A549 treated with CORT108297 at 1 μM for 4 hours (cell line): ENCODE measurements around the gene PLIN5. TPM values are rescaled to one million over a fixed set of nuclear protein-coding genes. Genes with fewer than 3 reads are reported as not detected.

Source experiments
- total RNA-seq: library from RNA; stranded (reverse); fragments of 200-300 nt; extraction: Qiagen RNA extraction; gene quantifications from 5 replicates; pipeline ENCODE4 v1.2.3, GENCODE V29; 2022

The PLIN5 gene, protein sequence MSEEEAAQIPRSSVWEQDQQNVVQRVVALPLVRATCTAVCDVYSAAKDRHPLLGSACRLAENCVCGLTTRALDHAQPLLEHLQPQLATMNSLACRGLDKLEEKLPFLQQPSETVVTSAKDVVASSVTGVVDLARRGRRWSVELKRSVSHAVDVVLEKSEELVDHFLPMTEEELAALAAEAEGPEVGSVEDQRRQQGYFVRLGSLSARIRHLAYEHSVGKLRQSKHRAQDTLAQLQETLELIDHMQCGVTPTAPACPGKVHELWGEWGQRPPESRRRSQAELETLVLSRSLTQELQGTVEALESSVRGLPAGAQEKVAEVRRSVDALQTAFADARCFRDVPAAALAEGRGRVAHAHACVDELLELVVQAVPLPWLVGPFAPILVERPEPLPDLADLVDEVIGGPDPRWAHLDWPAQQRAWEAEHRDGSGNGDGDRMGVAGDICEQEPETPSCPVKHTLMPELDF
- 0.10 to 0.34 TPM (median 0.26 TPM) in 3 of 5 replicates, not detected in the others for total RNA-seq

DNA sequence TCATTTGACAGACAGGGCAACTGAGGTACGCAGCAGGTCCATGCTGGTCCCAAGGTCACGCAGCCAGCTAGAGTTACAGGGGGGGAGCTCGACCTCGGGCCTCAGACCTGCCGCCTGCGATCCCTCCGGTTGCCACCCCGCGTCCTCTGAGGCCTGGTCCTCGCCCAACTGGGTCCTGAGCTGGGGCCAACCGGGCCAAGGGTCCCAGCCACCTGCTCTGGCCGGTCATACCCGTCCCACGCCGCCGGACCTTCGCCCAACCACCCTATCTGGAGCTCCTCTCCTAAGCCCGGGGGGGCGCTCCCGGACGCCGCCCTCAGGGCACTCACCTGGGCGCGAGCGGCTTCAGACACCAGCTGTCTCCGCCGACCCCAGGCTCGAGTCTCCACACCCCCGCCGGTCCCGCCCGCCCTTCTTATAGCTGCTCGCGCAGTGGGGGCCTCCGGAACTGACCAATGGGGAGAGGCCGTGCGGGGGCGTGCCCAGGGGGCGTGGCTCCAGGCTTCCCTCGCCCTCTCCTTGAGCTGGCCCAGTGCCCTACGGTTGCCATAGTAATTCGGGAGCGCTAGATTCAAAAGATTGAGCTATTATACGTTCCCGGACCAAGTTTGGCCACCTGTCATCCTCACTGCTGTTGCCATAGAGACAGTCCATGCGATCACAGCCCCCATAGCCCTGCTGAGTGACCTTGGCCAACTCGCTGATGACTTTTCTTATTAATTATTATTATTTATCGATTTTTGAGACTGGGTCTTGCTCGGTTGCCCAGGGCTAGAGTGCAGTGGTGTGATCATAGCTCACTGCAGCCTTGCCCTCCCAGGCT, at the start of gene PLIN5:
TSS of gene PLIN5 (minus strand) at position 389 of the 823 bp plus-strand sequence. CDS start 1,150 bp downstream, outside the sequence.

DNA sequence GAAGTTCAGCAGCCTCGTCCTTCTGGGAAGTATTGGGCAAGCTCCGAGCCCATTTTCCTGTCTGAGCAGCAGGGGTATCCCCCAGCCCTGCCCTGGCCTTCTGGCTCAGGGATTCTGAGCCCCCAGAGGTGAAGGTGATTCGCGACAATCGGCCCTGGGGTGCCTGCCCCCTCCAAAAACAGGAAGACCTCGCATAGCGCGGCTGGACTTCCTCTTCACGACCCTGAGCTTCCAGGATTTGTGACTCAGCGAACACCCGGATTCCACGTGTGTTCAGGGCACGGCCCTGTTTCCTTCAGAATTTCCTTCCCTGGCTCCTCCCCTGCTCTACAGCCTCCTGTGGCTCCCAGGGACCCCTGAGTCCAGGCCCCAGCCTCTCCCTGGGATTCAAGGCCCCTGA, 24.5 kb upstream of the PLIN5 start, which contains the start of gene SEMA6B:
TSS of gene SEMA6B (minus strand) at position 116 of the 400 bp plus-strand sequence. CDS start 1,227 bp downstream, outside the sequence.

DNA sequence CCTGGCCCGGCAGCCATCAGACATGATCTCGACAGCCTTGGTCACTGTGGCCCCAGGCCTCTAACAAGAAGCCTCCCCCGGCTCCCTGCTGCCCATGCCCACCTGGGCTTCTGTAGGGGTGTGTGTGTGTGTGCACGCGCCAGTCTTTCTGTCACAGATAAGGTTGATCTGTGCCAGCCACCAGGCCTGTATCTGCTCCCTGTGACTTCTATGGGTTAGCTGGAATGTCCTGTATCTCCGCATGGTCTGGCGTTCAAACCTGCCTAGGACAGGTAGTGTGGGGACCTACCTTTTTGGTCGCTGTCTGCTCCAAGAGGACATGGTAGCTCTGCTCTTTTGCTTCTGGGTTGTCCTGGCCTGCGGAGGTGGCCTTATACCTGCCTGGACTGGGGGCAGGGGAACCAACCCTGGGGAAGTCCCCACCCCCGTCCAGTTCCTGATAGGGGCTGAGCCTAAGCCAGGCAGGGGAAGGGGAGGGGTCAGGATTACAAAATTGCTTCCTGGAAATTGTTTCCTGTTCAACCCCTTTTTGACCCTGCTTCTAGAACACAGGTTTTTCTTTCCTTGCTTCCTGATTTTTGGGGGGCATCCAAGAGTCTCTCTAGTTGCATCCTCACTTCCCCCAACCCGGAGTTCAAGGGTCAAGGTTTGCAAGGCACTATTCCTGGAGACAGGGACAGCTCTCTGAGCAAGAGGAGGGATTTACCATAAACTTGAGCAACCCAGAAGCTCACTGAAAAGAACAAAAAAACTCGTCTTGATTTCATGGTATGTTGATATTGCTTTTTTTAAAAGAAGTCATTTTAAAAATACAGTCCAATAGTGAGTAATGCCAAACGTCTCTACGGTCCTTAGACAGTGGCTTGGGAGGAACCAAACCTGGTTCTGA, 4.9 kb upstream of the PLIN5 start, which contains the start of gene LRG1:
TSS of gene LRG1 (minus strand) at position 344 of the 889 bp plus-strand sequence. CDS start at position 321, 23 bp downstream.

DNA sequence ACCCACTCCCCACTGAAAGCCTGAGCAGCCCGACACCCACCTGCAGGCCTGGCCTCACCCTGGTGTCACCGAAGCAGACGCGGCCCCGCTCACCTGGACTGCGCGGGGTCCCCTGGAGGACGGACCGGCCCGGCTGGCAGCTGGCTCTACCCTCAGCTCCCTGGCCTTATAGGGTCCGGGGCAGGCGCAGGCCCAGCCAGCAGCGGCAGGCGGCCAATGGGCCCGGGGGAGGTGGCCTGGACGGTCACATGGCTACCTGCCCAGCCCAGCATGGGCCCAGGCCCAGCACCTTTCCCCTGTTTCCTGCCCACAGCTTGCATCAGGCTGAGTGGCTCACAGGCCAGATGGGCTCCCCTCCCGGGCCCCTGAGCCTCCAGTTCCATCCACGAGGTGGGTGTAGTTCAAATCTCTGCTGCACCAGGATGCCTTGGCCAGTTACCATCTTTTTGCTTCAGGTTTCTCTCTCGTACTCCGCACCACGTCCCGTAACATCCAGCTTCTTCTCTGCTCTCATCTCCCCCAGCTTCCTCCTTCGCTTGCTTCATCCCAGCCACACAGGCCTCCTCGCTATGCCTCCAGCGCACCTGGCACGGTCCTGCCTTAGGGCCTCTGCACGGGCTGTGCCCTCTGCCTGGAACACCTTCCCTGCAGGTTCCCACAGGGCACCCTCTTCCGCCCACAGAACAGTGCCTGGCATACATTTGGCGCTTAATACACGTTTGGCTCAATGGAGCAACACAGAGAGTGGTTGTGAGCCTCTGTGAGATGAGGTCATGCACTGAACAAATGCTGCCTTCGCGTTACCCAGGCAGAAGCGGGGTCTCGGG, 16.5 kb downstream of the PLIN5 start, which contains the start of gene PLIN4:
TSS of gene PLIN4 (minus strand) at position 142 of the 827 bp plus-strand sequence. CDS start 214 bp downstream, outside the sequence.

Other genes with a start within 250 kb of the PLIN5 start
- not detected in 5 replicates for gene TMIGD2, start 232.8 kb downstream of the PLIN5 start, total RNA-seq
- 7.2 to 9.2 TPM (median 8.3 TPM) in 5 replicates for gene FSD1, start 230.6 kb downstream of the PLIN5 start, total RNA-seq
- gene STAP2, start 196.4 kb downstream of the PLIN5 start, total RNA-seq = 0.17 TPM in 1 of 5 replicates, not detected in the others
- 5.6 to 12.3 TPM (median 11.6 TPM) in 5 replicates for gene MPND, start 191.7 kb downstream of the PLIN5 start, total RNA-seq
- gene SH3GL1, start 134.7 kb downstream of the PLIN5 start, total RNA-seq = 44.8 to 63.5 TPM (median 59.7 TPM) in 5 replicates
- 20.7 to 25.0 TPM (median 24.0 TPM) in 5 replicates for gene CHAF1A, start 132.6 kb downstream of the PLIN5 start, total RNA-seq
- gene UBXN6, start 77.4 kb downstream of the PLIN5 start, total RNA-seq = 34.8 to 65.2 TPM (median 58.0 TPM) in 5 replicates
- gene HDGFL2, start 62.9 kb downstream of the PLIN5 start, total RNA-seq = 22.8 to 30.9 TPM (median 28.5 TPM) in 5 replicates
- gene PLIN4, start 16.7 kb downstream of the PLIN5 start, total RNA-seq = 0.12 to 0.32 TPM (median 0.25 TPM) in 5 replicates
- gene LRG1, start 4.8 kb upstream of the PLIN5 start, total RNA-seq = 0.07 to 0.25 TPM (median 0.09 TPM) in 4 of 5 replicates, not detected in the other
- gene SEMA6B, start 24.5 kb upstream of the PLIN5 start, total RNA-seq = 4.4 to 6.5 TPM (median 6.1 TPM) in 5 replicates
- 3.5 to 4.9 TPM (median 4.5 TPM) in 5 replicates for gene TNFAIP8L1, start 104.3 kb upstream of the PLIN5 start, total RNA-seq
- 110 to 145 TPM (median 139 TPM) in 5 replicates for gene MYDGF, start 135.1 kb upstream of the PLIN5 start, total RNA-seq
- 57.7 to 68.5 TPM (median 64.4 TPM) in 5 replicates for gene DPP9, start 188.6 kb upstream of the PLIN5 start, total RNA-seq